Stimulated activated CD4-positive, alpha-beta T cell treated with anti-CD3 and anti-CD28 coated beads, TNF-alpha, amount 100 ng/mL, for 48 hours (primary cell): ENCODE data around the gene TNFRSF17.

ENCODE experiments used
- DNase-seq, 3 donors: peaks; one replicate each; pipeline ENCODE4 v3.0.0-alpha.2; 2020; ENCODE audit warnings: low read depth in 3 of 3

TNFRSF17 gene

DNA sequence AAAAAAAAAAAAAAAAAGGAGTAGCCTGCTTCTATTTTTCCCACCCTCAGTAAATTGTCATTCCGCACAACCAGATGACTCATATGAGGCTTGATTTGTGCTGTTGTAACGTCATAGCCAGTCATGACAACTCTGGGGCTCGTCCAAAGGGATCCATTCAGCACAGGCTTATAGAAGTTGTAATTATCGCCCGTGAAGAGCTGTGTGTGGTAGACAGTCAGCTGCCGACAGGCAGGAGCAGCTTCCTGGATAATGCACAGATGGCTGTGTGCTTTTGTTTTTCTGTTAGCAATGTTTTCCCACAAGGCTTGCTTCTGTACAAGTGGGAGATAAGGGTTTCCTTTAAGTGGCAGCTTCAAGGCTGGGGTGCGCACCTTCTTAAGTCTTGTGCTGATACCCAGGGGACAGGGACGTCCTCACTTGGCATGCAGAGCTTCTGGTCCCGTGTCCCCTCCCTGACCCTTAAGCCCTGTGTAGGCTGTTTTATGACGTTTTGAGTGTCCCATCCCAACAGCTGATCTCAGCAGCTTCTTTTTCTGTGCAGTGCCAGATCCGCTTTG is 37.5 kb downstream of the TNFRSF17 start:
- no peak for DNase-seq

DNA sequence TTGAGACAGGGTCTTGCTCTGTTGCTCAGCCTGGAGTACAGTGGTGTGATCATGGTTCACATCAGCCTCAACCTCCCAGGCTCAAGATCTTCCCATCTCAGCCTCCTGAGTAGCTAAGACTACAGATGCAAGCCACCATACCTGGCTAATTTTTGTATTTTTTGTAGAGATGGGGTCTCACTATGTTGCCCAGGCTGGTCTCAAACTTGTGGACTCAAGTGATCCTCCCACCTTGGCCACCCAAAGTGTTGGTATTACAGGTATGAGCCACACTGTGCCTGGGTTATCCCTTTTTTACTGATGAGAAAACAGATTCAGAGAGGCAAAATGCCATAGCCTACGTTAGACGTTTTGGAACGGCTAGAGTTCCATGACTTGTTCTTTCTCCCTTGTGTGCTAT is 41.6 kb downstream of the TNFRSF17 start:
- DNase-seq: no peak

DNA sequence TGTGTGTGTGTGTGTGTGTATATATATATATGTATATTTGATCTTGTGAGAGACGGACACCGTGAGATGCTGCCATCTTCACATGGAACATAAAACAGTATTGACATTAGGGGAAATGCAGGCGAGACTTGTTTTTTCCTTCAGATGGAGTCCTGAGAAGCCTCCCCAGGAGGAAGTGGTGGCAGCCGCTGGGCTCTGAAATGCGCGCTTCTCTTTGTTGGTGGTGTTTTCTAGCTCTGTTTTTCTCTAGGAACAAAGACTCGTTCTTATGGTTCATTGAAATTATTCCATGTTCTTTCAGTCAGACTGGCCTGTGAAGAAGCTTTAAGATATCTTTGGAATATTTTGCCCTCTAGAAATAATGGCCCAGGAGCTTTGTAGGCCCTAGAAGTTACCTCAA is 44.5 kb downstream of the TNFRSF17 start:
- DNase-seq: no peak

DNA sequence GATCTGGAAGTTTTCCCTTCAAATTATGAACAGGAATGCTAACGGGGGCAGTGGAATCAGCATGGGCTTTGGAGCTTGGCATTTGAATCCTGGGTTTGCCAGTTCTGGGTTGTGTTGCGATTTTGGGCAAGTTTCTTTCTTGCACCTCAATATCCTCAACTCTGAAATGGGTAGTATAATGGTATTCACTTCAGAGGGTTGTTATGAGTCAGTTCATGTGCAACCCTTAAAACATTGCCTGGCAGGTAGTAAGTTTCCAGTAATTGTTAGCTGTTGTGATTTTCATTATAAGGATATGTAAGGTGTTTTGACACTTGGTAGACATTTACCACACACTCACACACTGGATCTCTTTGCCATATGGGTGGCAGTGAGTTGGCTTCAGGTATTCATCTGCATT is 44.9 kb downstream of the TNFRSF17 start:
- DNase-seq: no peak

DNA sequence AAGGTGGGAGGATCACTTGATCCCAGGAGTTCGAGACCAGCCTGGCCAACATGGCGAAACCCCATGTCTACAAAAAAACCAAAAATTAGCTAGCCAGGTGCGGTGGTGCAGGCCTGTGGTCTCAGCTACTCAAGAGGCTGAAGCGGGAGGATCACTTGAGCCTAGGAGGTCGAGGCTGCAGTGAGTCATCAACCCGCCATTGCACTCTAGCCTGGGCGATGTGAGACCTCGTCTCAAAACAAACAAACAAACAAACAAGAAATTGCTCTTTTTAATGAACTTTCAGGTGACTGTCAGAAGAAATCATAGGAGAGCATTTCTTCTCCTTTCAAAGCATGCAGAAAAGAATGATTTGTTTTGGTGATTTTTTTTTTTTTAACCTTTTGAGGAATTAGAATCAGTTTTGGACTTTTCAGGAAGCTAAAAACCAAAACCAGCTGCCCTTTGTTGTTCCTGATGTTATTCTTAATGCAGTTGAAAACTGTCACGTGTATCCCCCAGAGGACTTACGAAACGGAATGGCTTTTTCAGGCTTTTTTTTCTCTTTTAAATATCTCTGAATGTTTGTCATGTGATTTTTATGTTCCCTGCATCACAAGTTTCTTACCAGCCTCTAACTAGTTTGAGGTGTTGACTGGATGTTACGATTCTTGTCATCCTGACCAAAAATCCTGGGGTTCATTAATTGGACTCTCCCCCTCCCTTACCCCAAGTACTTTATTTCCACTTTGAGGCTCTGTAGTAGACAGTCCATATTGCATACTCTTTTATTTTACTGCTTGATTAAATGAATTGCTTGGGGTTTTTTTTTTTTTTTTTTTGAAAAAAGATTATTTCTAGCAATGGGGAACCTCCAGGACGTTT is 45.6 kb downstream of the TNFRSF17 start:
- DNase-seq: no peak

DNA sequence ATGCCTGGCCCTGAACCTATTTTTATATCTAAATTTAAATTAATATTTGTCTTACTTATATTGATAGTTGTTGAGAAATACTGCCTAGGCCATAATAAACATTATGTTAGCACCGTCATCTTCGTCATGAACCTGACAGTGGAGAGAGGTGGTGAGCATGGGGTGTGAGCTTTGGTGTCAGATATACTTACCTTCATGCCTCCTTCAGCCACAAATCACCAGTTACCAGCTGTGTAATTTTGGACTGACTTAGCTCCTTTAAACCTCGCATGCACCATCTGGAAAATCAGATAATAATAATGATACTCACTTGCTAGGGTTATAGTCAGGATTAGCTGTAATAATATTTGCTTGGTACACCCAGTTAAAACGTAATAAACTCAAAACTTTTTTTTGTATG is 46.6 kb downstream of the TNFRSF17 start:
- no peak for DNase-seq

DNA sequence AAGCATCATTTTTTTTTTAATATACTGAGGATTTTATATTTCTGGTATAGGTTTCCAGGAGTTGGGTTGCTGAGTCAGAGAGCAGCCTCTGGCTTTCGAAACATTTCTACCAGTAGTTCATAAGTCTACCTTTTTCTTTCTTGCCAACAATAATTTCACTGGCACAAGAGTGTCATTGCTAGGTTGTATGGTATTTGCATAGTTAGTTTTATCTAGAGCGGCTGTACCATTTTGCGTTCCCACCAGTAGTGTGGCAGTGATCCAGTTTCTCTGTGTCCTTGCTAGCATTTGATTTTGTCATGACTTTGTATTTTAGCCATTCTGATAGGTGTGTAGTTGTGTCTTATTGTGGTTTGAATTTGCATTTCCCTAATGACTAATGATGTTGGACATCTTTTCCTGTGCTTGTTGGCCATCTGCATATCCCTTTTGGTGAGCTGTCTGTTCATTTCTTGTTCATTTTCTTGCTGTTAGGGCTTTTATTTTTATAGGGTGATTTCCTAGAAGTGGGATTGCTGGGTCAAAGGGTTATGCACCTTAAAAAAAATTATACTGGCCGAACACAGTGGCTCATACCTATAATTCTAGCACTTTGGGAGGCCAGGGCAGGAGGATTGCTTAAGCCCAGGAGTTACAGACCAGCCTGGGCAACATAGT is 51.4 kb downstream of the TNFRSF17 start:
- DNase-seq: no peak

DNA sequence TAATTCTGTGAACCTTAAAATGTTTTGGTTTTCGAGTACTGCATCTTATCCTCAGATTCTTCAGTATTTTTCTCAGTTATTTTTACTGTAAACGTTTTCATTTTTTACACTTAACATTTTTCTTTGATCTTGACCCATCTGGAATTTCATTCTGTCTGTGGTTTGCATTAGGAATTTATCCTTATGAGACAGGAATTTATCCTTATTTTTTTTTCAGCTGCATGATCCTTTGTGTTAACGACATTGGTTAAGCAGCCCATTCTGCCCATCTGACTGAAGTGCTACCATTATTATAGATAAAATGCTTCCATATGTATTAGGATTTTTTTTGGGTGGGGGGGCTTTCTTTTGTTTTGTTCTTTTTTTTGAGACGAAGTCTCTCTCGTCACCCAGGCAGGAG is 52.5 kb downstream of the TNFRSF17 start:
- no peak for DNase-seq
